HG02884 (cell line): ENCODE results near the gene E2F4.

Experiments used
- ATAC-seq: cut with Tn5 transposase; IDR thresholded peaks from one replicate; pipeline ENCODE4 v1.9.1; 2021; ENCODE audit warnings: mild to moderate bottlenecking, moderate library complexity; ENCODE audit not compliant: unreplicated experiment

E2F4 gene

DNA sequence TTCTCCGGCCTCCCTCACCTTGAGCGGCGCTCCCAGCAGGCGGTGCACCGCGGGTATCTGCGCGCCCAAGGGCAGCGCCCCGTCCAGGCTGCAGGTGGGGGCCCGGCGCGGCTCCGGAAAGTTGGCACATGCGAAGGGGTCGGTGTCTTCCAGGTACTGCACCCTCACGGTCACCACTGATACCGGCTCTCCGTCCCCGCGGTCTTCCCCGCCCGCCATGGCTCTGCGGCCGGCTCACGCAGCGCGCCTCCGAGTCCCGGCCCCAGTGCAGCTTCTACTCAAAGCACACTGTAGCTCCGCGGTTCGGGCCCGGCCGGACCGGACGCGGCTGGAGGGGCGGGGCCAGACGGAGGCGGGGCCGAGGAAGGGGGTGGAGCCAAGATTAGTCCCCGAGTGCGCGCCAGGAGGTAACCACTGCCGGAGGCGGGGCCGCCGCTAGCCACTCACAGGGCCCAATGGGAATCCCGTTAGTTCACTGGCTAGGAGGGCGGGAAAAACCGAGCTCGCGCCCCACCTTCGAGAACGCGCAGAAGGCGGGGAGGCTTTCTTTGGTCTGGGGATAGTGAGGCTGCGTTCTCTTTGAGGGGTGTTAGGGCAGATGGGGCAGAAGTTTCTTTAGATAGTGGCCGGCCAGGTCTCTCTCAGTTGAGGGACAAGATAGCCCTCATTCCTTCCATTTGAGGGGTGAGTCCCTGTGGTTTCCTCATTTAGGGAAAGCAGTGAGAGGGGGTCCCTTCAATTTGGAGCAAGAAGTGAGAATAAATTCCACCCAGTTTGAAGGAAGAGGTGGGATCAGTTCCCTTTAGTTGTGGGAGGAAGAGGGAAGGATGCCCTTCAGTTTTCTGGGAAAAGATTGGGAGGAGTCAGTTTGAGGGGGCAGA lies 55.5 kb downstream of the E2F4 start, which contains the start of gene FHOD1:
Gene FHOD1 (minus strand): TSS at position 290 of the 881 bp plus-strand sequence. CDS start 71 bp downstream, at position 219.
- ATAC-seq, result peak; percentile 47

DNA sequence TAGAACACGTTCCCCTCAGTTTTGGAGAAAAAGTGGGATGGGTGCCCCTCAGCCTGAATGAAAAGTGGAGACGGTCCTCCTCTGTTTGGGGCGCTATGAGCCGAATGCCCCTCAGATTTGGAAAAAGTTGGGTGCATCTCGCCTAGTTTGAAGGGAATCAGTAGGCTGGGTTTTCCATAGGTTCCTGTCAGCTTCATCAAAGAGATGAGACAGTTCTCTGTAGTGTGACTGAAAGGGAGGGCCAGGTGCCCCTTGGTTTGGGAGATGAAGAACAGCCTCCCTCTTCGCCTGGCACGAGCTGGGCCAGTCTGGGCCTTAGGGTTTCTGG lies 56.1 kb downstream of the E2F4 start:
- ATAC-seq, result no peak
